Measurements from ENCODE around the gene GUCY2F. TPM values are rescaled to one million over a fixed set of nuclear protein-coding genes. Genes with fewer than 3 reads are reported as not detected.

GUCY2F gene
- polyA plus RNA-seq, 1 donor (not counting 4 experiments of a cell fraction or from before 2014, with no cell fraction given) = not detected

DNA sequence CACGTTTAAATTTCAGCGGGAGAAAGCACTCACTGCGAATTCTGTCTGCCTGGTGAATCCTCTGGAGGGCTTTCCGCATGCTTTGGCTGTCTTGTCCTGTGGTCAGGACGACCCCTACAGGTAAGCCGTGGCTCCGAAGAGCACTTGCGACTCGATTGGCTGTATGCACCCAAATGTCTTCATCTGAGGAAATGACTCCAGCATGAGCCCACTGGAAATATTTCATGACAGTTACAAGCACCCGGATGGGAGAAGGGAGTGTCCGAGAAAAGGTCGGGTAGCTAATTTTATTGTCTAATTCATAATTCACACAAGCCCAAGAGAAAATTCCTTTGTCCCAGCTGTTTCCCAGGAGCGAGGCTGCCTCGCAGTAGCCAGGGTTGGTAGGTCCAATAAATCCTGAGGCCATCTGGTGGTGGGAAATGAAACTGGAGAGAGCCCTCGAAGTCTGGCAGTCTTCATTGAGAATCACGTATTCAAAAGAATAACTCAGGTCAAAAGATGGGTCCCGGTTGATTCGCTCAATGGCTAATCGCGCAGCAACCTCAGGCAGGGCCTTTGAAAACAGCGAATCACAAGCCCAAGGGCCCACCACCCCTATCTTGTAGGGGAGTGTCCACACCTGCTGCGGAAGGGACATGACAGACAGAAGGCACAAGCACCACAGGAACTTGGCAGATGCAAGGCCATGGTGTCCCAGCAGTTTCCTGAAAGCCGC, 6.6 kb downstream of the GUCY2F start:
- DNase-seq (ENCODE audit: low read depth, low spot score) = no peak
- peak overlapping the region; percentile 52 for H3K4me2 ChIP-seq (ENCODE audit: control insufficient read depth, extremely low read depth, insufficient read depth, low read depth, low read length)
- no peaks in the 10 kb centered on the region for H3K79me2 ChIP-seq (ENCODE audit: control insufficient read depth, insufficient read depth, low read length)
- no peak for FAIRE-seq
- H3K9me1 ChIP-seq (ENCODE audit: control insufficient read depth, extremely low read depth, insufficient read depth, low read length) = no peaks in the 10 kb centered on the region
- peaks cover 7% of the 10 kb centered on the region for H3K27me3 ChIP-seq (ENCODE audit: control insufficient read depth, extremely low read depth, insufficient read depth, low read length)
- no peak overlapping the region for H3K27ac ChIP-seq (ENCODE audit: control insufficient read depth, insufficient read depth, low read length)
- H3K4me1 ChIP-seq (ENCODE audit: control insufficient read depth, extremely low read depth, insufficient read depth, low read length) = no peaks in the 10 kb centered on the region
- no peaks in the 10 kb centered on the region for H3K9me3 ChIP-seq (ENCODE audit: control insufficient read depth, low read depth, low read length)
- no peaks in the 10 kb centered on the region for H4K20me1 ChIP-seq (ENCODE audit: control insufficient read depth, extremely low read depth, insufficient read depth, low read length)
- no peaks in the 10 kb centered on the region for H3K36me3 ChIP-seq (ENCODE audit: control insufficient read depth in 2 of 2, extremely low read depth in 1 of 2, insufficient read depth in 2 of 2, low read length in 2 of 2)
- H3K4me3 ChIP-seq (ENCODE audit: control insufficient read depth in 2 of 3, extremely low read depth in 1 of 3, insufficient read depth in 2 of 3, low read depth in 1 of 3, low read length in 3 of 3) = peak overlapping the region in 1 of 3 experiments; percentile 3
- no peak for TF ChIP-seq EZH2 (IDR thresholded peaks at IDR 0.05; ENCODE audit: low read length)
- TF ChIP-seq, protein P1, sequence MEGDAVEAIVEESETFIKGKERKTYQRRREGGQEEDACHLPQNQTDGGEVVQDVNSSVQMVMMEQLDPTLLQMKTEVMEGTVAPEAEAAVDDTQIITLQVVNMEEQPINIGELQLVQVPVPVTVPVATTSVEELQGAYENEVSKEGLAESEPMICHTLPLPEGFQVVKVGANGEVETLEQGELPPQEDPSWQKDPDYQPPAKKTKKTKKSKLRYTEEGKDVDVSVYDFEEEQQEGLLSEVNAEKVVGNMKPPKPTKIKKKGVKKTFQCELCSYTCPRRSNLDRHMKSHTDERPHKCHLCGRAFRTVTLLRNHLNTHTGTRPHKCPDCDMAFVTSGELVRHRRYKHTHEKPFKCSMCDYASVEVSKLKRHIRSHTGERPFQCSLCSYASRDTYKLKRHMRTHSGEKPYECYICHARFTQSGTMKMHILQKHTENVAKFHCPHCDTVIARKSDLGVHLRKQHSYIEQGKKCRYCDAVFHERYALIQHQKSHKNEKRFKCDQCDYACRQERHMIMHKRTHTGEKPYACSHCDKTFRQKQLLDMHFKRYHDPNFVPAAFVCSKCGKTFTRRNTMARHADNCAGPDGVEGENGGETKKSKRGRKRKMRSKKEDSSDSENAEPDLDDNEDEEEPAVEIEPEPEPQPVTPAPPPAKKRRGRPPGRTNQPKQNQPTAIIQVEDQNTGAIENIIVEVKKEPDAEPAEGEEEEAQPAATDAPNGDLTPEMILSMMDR (optimal IDR thresholded peaks at IDR 0.05 in 1 of 3, IDR thresholded peaks at IDR 0.05 in 1 of 3, conservative IDR thresholded peaks at IDR 0.05 in 1 of 3; ENCODE audit: extremely low read depth in 1 of 3, insufficient read depth in 2 of 3, low read length in 3 of 3) = peak; percentile 16 to 68 (median 52)
- H3K9ac ChIP-seq (ENCODE audit: control insufficient read depth, extremely low read depth, insufficient read depth, low read length) = no peak overlapping the region
- H2AFZ ChIP-seq (ENCODE audit: control insufficient read depth, low read length) = no peak overlapping the region
- dilution Hi-C loops (cut with MboI; ENCODE audit: extremely low pct_ligation_motif_present, low sequenced_read_pairs) = no loop called here

- Histone ChIP-seq H3K4me3 (ENCODE audit: control insufficient read depth in 2 of 3, extremely low read depth in 1 of 3, insufficient read depth in 2 of 3, low read depth in 1 of 3, low read length in 3 of 3) (no peak overlapping the region), H3K9me1 (ENCODE audit: control insufficient read depth, extremely low read depth, insufficient read depth, low read length) (no peaks in the 10 kb centered on the region), H3K36me3 (ENCODE audit: control insufficient read depth in 2 of 2, extremely low read depth in 1 of 2, insufficient read depth in 2 of 2, low read length in 2 of 2) (no peaks in the 10 kb centered on the region), H3K4me1 (ENCODE audit: control insufficient read depth, extremely low read depth, insufficient read depth, low read length) (no peaks in the 10 kb centered on the region), H4K20me1 (ENCODE audit: control insufficient read depth, extremely low read depth, insufficient read depth, low read length) (no peaks in the 10 kb centered on the region), H3K27ac (ENCODE audit: control insufficient read depth, insufficient read depth, low read length) (no peak overlapping the region), H3K79me2 (ENCODE audit: control insufficient read depth, insufficient read depth, low read length) (no peaks in the 10 kb centered on the region), H3K9ac (ENCODE audit: control insufficient read depth, extremely low read depth, insufficient read depth, low read length) (no peak overlapping the region), H3K27me3 (ENCODE audit: control insufficient read depth, extremely low read depth, insufficient read depth, low read length) (peaks cover under 1% of the 10 kb centered on the region), H3K9me3 (ENCODE audit: control insufficient read depth, low read depth, low read length) (no peaks in the 10 kb centered on the region), H2AFZ (ENCODE audit: control insufficient read depth, low read length) (no peak overlapping the region), H3K4me2 (ENCODE audit: control insufficient read depth, extremely low read depth, insufficient read depth, low read depth, low read length) (no peak overlapping the region)
- no peak for DNase-seq (ENCODE audit: low read depth, low spot score)
- dilution Hi-C loops (cut with MboI; ENCODE audit: extremely low pct_ligation_motif_present, low sequenced_read_pairs) = no loop called here
- no peak for FAIRE-seq
- TF ChIP-seq, protein P1 (optimal IDR thresholded peaks at IDR 0.05 in 1 of 3, IDR thresholded peaks at IDR 0.05 in 1 of 3, conservative IDR thresholded peaks at IDR 0.05 in 1 of 3; ENCODE audit: extremely low read depth in 1 of 3, insufficient read depth in 2 of 3, low read length in 3 of 3) = no peak
- TF ChIP-seq EZH2 (IDR thresholded peaks at IDR 0.05; ENCODE audit: low read length) = no peak
Observed at GRCh38 chrX:109472939-109473735, 8.7 kb downstream of the GUCY2F start.

Data from keratinocyte (primary cell).